OCI-LY7 (cell line): ENCODE measurements around the gene MOB3B.

Source experiments
- EZH2phosphoT487 ChIP-seq: fragments of 200-600 bp; sonication (generic); IDR thresholded peaks from 2 replicates; pipeline ENCODE4 v1.6.1; 2018; ENCODE audit warnings: low read depth, borderline replicate concordance, mild to moderate bottlenecking, mixed run types, antibody characterized with exemption, low read length, moderate library complexity, mixed read lengths
- TF ChIP-seq, protein P1 (sequence below): fragments of 200-600 bp; sonication (generic); conservative IDR thresholded peaks from 2 replicates; pipeline ENCODE4 v1.5.1; 2014; ENCODE audit warnings: mild to moderate bottlenecking, antibody characterized with exemption, low read length, moderate library complexity, mixed read lengths

DNA sequence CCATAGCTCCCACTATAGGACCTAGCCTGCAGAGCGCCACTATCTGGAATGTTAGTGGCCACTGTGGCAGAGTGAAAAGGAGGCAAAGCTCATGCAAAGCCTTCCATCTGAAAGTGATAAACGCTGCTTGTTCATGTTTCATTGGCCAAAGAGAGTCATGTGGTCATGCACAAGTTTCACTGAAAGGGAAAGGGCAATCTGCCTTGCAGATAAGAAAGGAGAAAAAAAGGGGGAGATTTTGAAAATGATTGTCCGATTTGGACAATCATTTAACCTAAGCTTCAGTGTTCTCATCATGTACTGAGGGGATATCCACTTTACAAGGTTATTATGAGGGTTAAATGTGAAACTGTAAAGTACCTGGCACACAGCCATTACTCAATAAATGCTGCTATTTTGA is 9.0 kb upstream of the MOB3B start:
- TF ChIP-seq, protein P1, sequence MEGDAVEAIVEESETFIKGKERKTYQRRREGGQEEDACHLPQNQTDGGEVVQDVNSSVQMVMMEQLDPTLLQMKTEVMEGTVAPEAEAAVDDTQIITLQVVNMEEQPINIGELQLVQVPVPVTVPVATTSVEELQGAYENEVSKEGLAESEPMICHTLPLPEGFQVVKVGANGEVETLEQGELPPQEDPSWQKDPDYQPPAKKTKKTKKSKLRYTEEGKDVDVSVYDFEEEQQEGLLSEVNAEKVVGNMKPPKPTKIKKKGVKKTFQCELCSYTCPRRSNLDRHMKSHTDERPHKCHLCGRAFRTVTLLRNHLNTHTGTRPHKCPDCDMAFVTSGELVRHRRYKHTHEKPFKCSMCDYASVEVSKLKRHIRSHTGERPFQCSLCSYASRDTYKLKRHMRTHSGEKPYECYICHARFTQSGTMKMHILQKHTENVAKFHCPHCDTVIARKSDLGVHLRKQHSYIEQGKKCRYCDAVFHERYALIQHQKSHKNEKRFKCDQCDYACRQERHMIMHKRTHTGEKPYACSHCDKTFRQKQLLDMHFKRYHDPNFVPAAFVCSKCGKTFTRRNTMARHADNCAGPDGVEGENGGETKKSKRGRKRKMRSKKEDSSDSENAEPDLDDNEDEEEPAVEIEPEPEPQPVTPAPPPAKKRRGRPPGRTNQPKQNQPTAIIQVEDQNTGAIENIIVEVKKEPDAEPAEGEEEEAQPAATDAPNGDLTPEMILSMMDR: no peak
- TF ChIP-seq EZH2phosphoT487: no peak
